H1 (cell line): Measurements from ENCODE around the gene KCNIP3. TPM values are rescaled to one million over a fixed set of nuclear protein-coding genes. Genes with fewer than 3 reads are reported as not detected.

Experiments used
- CTCF ChIA-PET: fragments of 300-600 bp; sonication (Branson Sonifier 250); formaldehyde crosslinking; loops from one replicate; lab custom pipeline; 2021; ENCODE audit not compliant: partially characterized antibody; lab: Charles Lee
- POLR2A ChIA-PET: fragments of 300-600 bp; sonication (Branson Sonifier 250); formaldehyde crosslinking; loops from one replicate; lab custom pipeline; 2021; ENCODE audit warnings: inconsistent platforms; ENCODE audit not compliant: partially characterized antibody; lab: Charles Lee
- DNase-seq, 2 experiments: peaks; one replicate each; pipeline versions ENCODE4 v3.0.0 to v3.0.0-alpha.2; 2010 to 2022; ENCODE audit warnings: low spot score in 2 of 2, low read depth in 1 of 2, mixed read lengths in 1 of 2
- FAIRE-seq: peaks from 2 replicates; lab custom pipeline; 2011; peaks lifted over from hg19 to GRCh38; lab: Jason Lieb, UNC
- H2AFZ ChIP-seq: 2 replicates; pipeline ENCODE4 v1.8.1; 2012; ENCODE audit warnings: low read length, inconsistent platforms
- H2AK5ac ChIP-seq: 2 replicates; pipeline ENCODE4 v1.6.1; 2013; ENCODE audit warnings: low read depth, low read length
- H2BK120ac ChIP-seq: replicated peaks from 2 replicates; pipeline ENCODE3; 2013; ENCODE audit warnings: low read depth, low read length, inconsistent platforms
- H2BK12ac ChIP-seq: 2 replicates; pipeline ENCODE4 v1.6.1; 2013; ENCODE audit warnings: low read depth, low read length
- H2BK15ac ChIP-seq: 2 replicates; pipeline ENCODE4 v1.6.1; 2013; ENCODE audit warnings: low read length
- H2BK20ac ChIP-seq: 2 replicates; pipeline ENCODE4 v1.6.1; 2013; ENCODE audit warnings: low read length
- H2BK5ac ChIP-seq: 2 replicates; pipeline ENCODE4 v1.6.1; 2013; ENCODE audit warnings: low read depth, low read length
- H3K14ac ChIP-seq: 2 replicates; pipeline ENCODE4 v1.6.1; 2013; ENCODE audit warnings: inconsistent platforms; ENCODE audit not compliant: insufficient read length
- H3K18ac ChIP-seq: 2 replicates; pipeline ENCODE4 v1.6.1; 2013; ENCODE audit warnings: low read length; ENCODE audit errors: extremely low read depth
- H3K23ac ChIP-seq: 2 replicates; pipeline ENCODE4 v1.6.1; 2013; ENCODE audit warnings: inconsistent platforms; ENCODE audit not compliant: insufficient read length
- H3K23me2 ChIP-seq: 2 replicates; pipeline ENCODE4 v1.6.1; 2013; ENCODE audit warnings: low read depth, low read length
- H3K27ac ChIP-seq: 2 replicates; pipeline ENCODE4 v1.6.1; 2011; ENCODE audit warnings: low read depth, low read length, inconsistent platforms
- H3K27me3 ChIP-seq, 4 experiments: replicated peaks in 1 of 4; 1 replicate in 1 of 4; 2 replicates in 3 of 4; pipeline versions ENCODE4 v1.6.1 to v1.8.1; 2011 to 2013; ENCODE audit warnings: low read length in 3 of 4, mild to moderate bottlenecking in 3 of 4, inconsistent platforms in 2 of 4, mixed read lengths in 2 of 4, moderate library complexity in 1 of 4; ENCODE audit not compliant: control insufficient read depth in 3 of 4, insufficient read depth in 3 of 4; ENCODE audit errors: extremely low read depth in 1 of 4
- H3K36me3 ChIP-seq, 4 experiments: 2 replicates each; pipeline versions ENCODE4 v1.6.1 to v1.8.1; 2011 to 2013; ENCODE audit warnings: mild to moderate bottlenecking in 4 of 4, low read length in 3 of 4, moderate library complexity in 2 of 4, control low read depth in 1 of 4, inconsistent platforms in 1 of 4; ENCODE audit not compliant: insufficient read depth in 4 of 4, control insufficient read depth in 2 of 4
- H3K4ac ChIP-seq: replicated peaks from 2 replicates; pipeline ENCODE3; 2013; ENCODE audit warnings: low read length, low read depth, mixed read lengths, inconsistent platforms; ENCODE audit not compliant: insufficient read length
- H3K4me1 ChIP-seq, 4 experiments: replicated peaks in 1 of 4; 1 replicate in 1 of 4; 2 replicates in 3 of 4; pipeline versions ENCODE4 v1.6.1 to v1.8.1; 2011 to 2013; ENCODE audit warnings: low read length in 3 of 4, inconsistent platforms in 2 of 4, mixed read lengths in 1 of 4; ENCODE audit not compliant: insufficient read depth in 4 of 4, control insufficient read depth in 3 of 4
- H3K4me2 ChIP-seq, 2 experiments: 2 replicates each; pipeline versions ENCODE4 v1.6.1 to v1.8.1; 2011 to 2013; ENCODE audit warnings: low read depth in 2 of 2, low read length in 2 of 2, control low read depth in 1 of 2, inconsistent platforms in 1 of 2, mild to moderate bottlenecking in 1 of 2; ENCODE audit not compliant: insufficient read depth in 1 of 2
- H3K4me3 ChIP-seq, 4 experiments: fragments of 200-600, 300-600 bp in 1 of 4; sonication (generic), shearing (Covaris generic), sonication (Bioruptor Twin) in 1 of 4; 2 replicates each; pipeline versions ENCODE4 v1.5.1 to v1.8.1; 2011 to 2016; ENCODE audit warnings: low read length in 4 of 4, low read depth in 3 of 4, control low read depth in 2 of 4, inconsistent platforms in 2 of 4, mild to moderate bottlenecking in 2 of 4, mixed read lengths in 1 of 4, moderate library complexity in 1 of 4; ENCODE audit not compliant: insufficient read depth in 2 of 4; ENCODE audit errors: extremely low read depth in 1 of 4
- H3K56ac ChIP-seq: replicated peaks from 2 replicates; pipeline ENCODE3; 2013; ENCODE audit warnings: low read depth, mild to moderate bottlenecking, mixed read lengths, low read length, inconsistent platforms; ENCODE audit not compliant: insufficient read length
- H3K79me1 ChIP-seq: 2 replicates; pipeline ENCODE4 v1.6.1; 2013; ENCODE audit warnings: low read depth, low read length, control low read depth
- H3K79me2 ChIP-seq, 2 experiments: 2 replicates each; pipeline versions ENCODE4 v1.6.1 to v1.8.1; 2012 to 2013; ENCODE audit warnings: low read length in 2 of 2, mild to moderate bottlenecking in 2 of 2, inconsistent platforms in 1 of 2; ENCODE audit not compliant: insufficient read depth in 2 of 2, control insufficient read depth in 1 of 2
- H3K9ac ChIP-seq, 4 experiments: replicated peaks in 1 of 4; 1 replicate in 1 of 4; 2 replicates in 3 of 4; pipeline versions ENCODE4 v1.6.1 to v1.8.1; 2011 to 2013; ENCODE audit warnings: low read depth in 3 of 4, low read length in 3 of 4, control low read depth in 2 of 4, mild to moderate bottlenecking in 2 of 4, moderate library complexity in 2 of 4, inconsistent platforms in 1 of 4; ENCODE audit errors: extremely low read depth in 1 of 4
- H3K9me3 ChIP-seq, 2 experiments: 2 replicates each; pipeline versions ENCODE4 v1.6.1 to v1.8.1; 2012 to 2013; ENCODE audit warnings: mild to moderate bottlenecking in 2 of 2, moderate library complexity in 2 of 2, control low read depth in 1 of 2, inconsistent platforms in 1 of 2, low read depth in 1 of 2, low read length in 1 of 2, mixed read lengths in 1 of 2; ENCODE audit not compliant: insufficient read depth in 2 of 2
- H4K20me1 ChIP-seq, 2 experiments: replicated peaks in 1 of 2; 2 replicates each; pipeline versions ENCODE3 to v1.8.1; 2011 to 2013; ENCODE audit warnings: inconsistent platforms in 2 of 2, low read length in 2 of 2, mild to moderate bottlenecking in 1 of 2; ENCODE audit not compliant: insufficient read depth in 2 of 2, control insufficient read depth in 1 of 2
- H4K5ac ChIP-seq: 2 replicates; pipeline ENCODE4 v1.6.1; 2013; ENCODE audit warnings: low read length, low read depth, mixed read lengths, inconsistent platforms; ENCODE audit not compliant: insufficient read length
- H4K8ac ChIP-seq: 2 replicates; pipeline ENCODE4 v1.8.0; 2013; ENCODE audit warnings: mild to moderate bottlenecking, moderate library complexity, low read length, inconsistent platforms; ENCODE audit not compliant: insufficient read depth; ENCODE audit errors: extremely low read depth
- H4K91ac ChIP-seq: replicated peaks from 2 replicates; pipeline ENCODE3; 2013; ENCODE audit warnings: low read length, mixed read lengths, inconsistent platforms; ENCODE audit not compliant: insufficient read length
- NANOG ChIP-seq: IDR thresholded peaks from 2 replicates; pipeline ENCODE4 v1.6.1; 2011; ENCODE audit warnings: low read length, low read depth, mild to moderate bottlenecking, inconsistent platforms; ENCODE audit not compliant: insufficient read depth, poor library complexity, severe bottlenecking
- WGBS, 2 experiments: shearing (Covaris generic) in 1 of 2; methylation state at CpG; one replicate each; pipeline versions ENCODE4 v1.1.6 to v1.1.7; 2013 to 2015; ENCODE audit warnings: low lambda C conversion rate in 2 of 2, mixed read lengths in 2 of 2, inconsistent platforms in 1 of 2, low coverage in 1 of 2, missing lambda C conversion rate in 1 of 2; ENCODE audit not compliant: insufficient replicate concordance in 2 of 2, insufficient coverage in 1 of 2, insufficient read length in 1 of 2; ENCODE audit errors: extremely low coverage in 1 of 2, missing lambda C conversion rate in 1 of 2; 5-methylcytosine and 5-hydroxymethylcytosine counted together
- polyA plus RNA-seq, 7 experiments: library from polyadenylated mRNA; depleted of rRNA in 3 of 7; stranded (reverse) in 5 of 7; unstranded in 2 of 7; fragments of >200 nt in 5 of 7; fragments of 200-250 nt in 2 of 7; gene quantifications; 1 replicate in 5 of 7; 2 replicates in 1 of 7; 4 replicates in 1 of 7; pipeline versions ENCODE4 v1.2.1 to v1.2.3, GENCODE V29; 2011 to 2013; ENCODE audit warnings: missing spikeins in 2 of 7, mixed read lengths in 2 of 7
- total RNA-seq: library from RNA; stranded (reverse); fragmentation: NEBNext Ultra II Directional; extraction: Animal tissue kit (Norgen Biotek cat#: 25700); gene quantifications from 2 replicates; pipeline ENCODE4 v1.2.1, GENCODE V29; 2021

Gene KCNIP3
- total and polyA plus RNA-seq, 2 of the 8 experiments (the other 6 are each of a cell fraction or from before 2014, with no cell fraction given): 0.33 to 1.9 TPM

DNA sequence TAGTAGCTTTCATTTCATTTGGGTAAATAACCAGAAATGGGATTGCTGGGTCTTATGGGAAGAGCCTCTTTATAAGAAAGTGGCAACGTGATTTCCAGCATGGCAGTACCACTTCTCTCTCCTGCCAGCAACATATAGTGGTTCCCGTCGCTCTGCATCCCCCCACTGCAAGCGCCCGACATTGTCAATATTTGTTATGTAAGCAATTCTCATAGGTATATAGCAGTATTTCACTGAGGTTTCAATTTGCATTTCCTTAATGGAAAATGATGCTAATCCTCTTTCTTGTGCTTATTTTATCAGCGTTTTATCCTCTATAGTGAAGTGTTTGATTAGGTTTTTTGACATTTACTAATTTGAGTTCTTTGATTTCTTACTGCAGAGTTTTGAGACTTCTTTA is 69.4 kb downstream of the KCNIP3 start:
- H2AK5ac ChIP-seq: no peak overlapping the region
- H3K4me1 ChIP-seq: no peaks in the 10 kb centered on the region
- no peak overlapping the region for H4K5ac ChIP-seq
- no peaks in the 10 kb centered on the region for H3K23me2 ChIP-seq
- no peaks in the 10 kb centered on the region for H3K36me3 ChIP-seq
- ChIA-PET POLR2A (no interaction called here), CTCF (no interaction called here)
- no peak overlapping the region for H3K4me3 ChIP-seq
- no peak overlapping the region for H3K9ac ChIP-seq
- H3K56ac ChIP-seq: no peak overlapping the region
- no peak overlapping the region for H2BK5ac ChIP-seq
- H3K27me3 ChIP-seq: no peaks in the 10 kb centered on the region
- no peak overlapping the region for H3K23ac ChIP-seq
- no peaks in the 10 kb centered on the region for H3K79me2 ChIP-seq
- H2BK15ac ChIP-seq: no peak overlapping the region
- no peak overlapping the region for H2BK20ac ChIP-seq
- no peak overlapping the region for H3K18ac ChIP-seq
- no peak overlapping the region for H3K4ac ChIP-seq
- FAIRE-seq: no peak
- no peak overlapping the region for H3K27ac ChIP-seq
- H3K4me2 ChIP-seq: no peak overlapping the region
- DNase-seq: no peak
- H4K20me1 ChIP-seq: no peaks in the 10 kb centered on the region
- no peak overlapping the region for H4K91ac ChIP-seq
- H3K79me1 ChIP-seq: no peaks in the 10 kb centered on the region
- no peak overlapping the region for H2BK12ac ChIP-seq
- no peak overlapping the region for H2BK120ac ChIP-seq
- WGBS, 2 experiments: 77% methylated on average over 6 of the region's 6 CpGs; no CpG with 5 or more reads in 1 of the 2 experiments
- no peak for TF ChIP-seq NANOG
- H4K8ac ChIP-seq: no peak overlapping the region
- H2AFZ ChIP-seq: no peak overlapping the region
- H3K14ac ChIP-seq: no peak overlapping the region
- peaks cover 47 to 64% of the 10 kb centered on the region in 2 experiments for H3K9me3 ChIP-seq
